Smooth muscle cell (in vitro differentiated cells): ENCODE results near the gene CARD9. TPM values are rescaled to one million over a fixed set of nuclear protein-coding genes. Genes with fewer than 3 reads are reported as not detected.

Experiments
- DNase-seq: peaks from one replicate; lab custom pipeline; 2025; ENCODE audit not compliant: unreplicated experiment; lab: John Stamatoyannopoulos, UW
- H2AFZ ChIP-seq: fragments of 200-600 bp; sonication (generic); 2 replicates; pipeline ENCODE4 v1.6.0; 2016; ENCODE audit warnings: antibody characterized with exemption, low read depth, mild to moderate bottlenecking
- H3F3A ChIP-seq: fragments of 200-600 bp; sonication (generic); 2 replicates; pipeline ENCODE4 v1.6.0; 2017; ENCODE audit warnings: antibody characterized with exemption, low read depth
- H3K27ac ChIP-seq: fragments of 200-600 bp; sonication (generic); 2 replicates; pipeline ENCODE4 v1.5.1; 2016; ENCODE audit warnings: low read depth, mild to moderate bottlenecking
- H3K27me3 ChIP-seq: fragments of 200-600 bp; sonication (generic); 2 replicates; pipeline ENCODE4 v1.6.1; 2016; ENCODE audit warnings: low read depth, mild to moderate bottlenecking
- H3K36me3 ChIP-seq: fragments of 200-600 bp; sonication (generic); 2 replicates; pipeline ENCODE4 v1.5.1; 2016; ENCODE audit warnings: low read depth
- H3K4me1 ChIP-seq: fragments of 200-600 bp; sonication (generic); 2 replicates; pipeline ENCODE4 v1.5.1; 2016; ENCODE audit warnings: low read depth
- H3K4me2 ChIP-seq: fragments of 200-600 bp; sonication (generic); 2 replicates; pipeline ENCODE4 v1.6.0; 2016; ENCODE audit warnings: mild to moderate bottlenecking
- H3K4me3 ChIP-seq: fragments of 200-600 bp; sonication (generic); 2 replicates; pipeline ENCODE4 v1.5.1; 2016; ENCODE audit warnings: mild to moderate bottlenecking
- H3K79me2 ChIP-seq: fragments of 200-600 bp; sonication (generic); 2 replicates; pipeline ENCODE4 v1.6.0; 2016; ENCODE audit warnings: low read depth, mild to moderate bottlenecking
- H3K9ac ChIP-seq: fragments of 200-600 bp; sonication (generic); 2 replicates; pipeline ENCODE4 v1.6.0; 2016; ENCODE audit warnings: low read depth
- H3K9me3 ChIP-seq: fragments of 200-600 bp; sonication (generic); replicated peaks from 2 replicates; pipeline ENCODE4 v1.5.1; 2016; ENCODE audit warnings: low read depth
- H4K20me1 ChIP-seq: fragments of 200-600 bp; sonication (generic); 2 replicates; pipeline ENCODE4 v1.6.0; 2016; ENCODE audit warnings: low read depth
- WGBS: methylation state at CpG from one replicate; pipeline ENCODE4 v1.1.7; 2016; ENCODE audit warnings: low lambda C conversion rate; 5-methylcytosine and 5-hydroxymethylcytosine counted together
- polyA plus RNA-seq: library from polyadenylated mRNA; unstranded; fragments of >200 nt; fragmentation: Nextera tagmentation; extraction: Ambion mirVana; gene quantifications from 2 replicates; pipeline ENCODE4 v1.2.1, GENCODE V29; 2016
- total RNA-seq: library from RNA; depleted of rRNA; stranded (reverse); fragments of >200 nt; gene quantifications from 2 replicates; pipeline ENCODE4 v1.2.3, GENCODE V29; 2014
- TF ChIP-seq, protein P1 (sequence below): fragments of 200-600 bp; sonication (generic); IDR thresholded peaks from 2 replicates; pipeline ENCODE4 v1.5.1; 2017; ENCODE audit warnings: borderline replicate concordance, mild to moderate bottlenecking, antibody characterized with exemption; ENCODE audit not compliant: insufficient read depth, poor library complexity, severe bottlenecking

The CARD9 gene
- total and polyA plus RNA-seq, 2 experiments from 2014 or later: 1.2 to 1.9 TPM

DNA sequence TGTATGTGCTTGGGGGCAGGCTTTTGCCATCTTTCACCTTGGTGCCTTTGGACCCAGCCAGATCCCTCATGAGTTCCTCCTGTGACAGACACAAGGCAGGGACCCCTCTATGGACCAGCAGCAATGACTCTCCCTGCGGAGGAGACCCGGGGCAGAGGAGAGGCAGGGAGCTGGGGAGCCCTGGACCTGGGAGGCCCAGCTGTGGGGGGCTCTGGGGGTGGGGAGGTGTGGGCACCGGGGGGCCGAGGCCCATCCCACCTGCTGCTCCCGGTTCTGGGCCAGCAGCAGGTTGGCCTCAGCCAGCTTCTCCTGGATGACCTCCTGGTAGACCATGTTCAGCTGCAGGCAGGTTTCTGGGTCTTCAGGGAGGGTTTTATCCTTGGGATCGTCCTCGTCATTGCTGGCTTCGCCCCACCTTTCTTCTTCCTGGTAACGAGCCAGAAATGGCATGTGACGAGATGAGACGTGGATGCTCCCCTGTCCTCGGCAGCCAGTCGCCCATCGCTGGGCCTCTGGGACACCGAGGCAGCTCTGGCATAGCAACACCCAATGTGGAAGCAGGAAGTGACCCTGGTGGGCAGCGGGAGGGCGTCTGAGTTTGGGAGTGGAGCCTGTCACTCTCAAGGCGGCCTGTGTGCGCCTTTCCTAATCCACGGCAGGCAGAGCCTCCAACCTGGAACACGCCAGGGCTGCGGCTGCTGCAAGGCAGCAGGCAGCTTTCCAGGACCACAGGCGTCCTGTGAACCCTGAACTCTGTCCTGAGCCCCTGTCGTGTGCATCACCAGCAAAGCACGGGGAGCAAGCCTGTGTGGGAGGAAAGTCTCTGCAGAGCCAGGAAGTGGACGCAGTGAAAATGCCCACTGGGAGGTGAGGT, 22.1 kb upstream of the CARD9 start:
- no peak overlapping the region for H2AFZ ChIP-seq
- H3K27me3 ChIP-seq: no peaks in the 10 kb centered on the region
- H4K20me1 ChIP-seq: peaks cover 15% of the 10 kb centered on the region
- H3K9me3 ChIP-seq: no peaks in the 10 kb centered on the region
- 96% methylated on average over 26 of the region's 26 CpGs for WGBS
- H3F3A ChIP-seq: no peaks in the 10 kb centered on the region
- H3K4me2 ChIP-seq: no peak overlapping the region
- H3K4me1 ChIP-seq: peaks cover 7% of the 10 kb centered on the region
- peaks cover 21% of the 10 kb centered on the region for H3K79me2 ChIP-seq
- TF ChIP-seq, protein P1, sequence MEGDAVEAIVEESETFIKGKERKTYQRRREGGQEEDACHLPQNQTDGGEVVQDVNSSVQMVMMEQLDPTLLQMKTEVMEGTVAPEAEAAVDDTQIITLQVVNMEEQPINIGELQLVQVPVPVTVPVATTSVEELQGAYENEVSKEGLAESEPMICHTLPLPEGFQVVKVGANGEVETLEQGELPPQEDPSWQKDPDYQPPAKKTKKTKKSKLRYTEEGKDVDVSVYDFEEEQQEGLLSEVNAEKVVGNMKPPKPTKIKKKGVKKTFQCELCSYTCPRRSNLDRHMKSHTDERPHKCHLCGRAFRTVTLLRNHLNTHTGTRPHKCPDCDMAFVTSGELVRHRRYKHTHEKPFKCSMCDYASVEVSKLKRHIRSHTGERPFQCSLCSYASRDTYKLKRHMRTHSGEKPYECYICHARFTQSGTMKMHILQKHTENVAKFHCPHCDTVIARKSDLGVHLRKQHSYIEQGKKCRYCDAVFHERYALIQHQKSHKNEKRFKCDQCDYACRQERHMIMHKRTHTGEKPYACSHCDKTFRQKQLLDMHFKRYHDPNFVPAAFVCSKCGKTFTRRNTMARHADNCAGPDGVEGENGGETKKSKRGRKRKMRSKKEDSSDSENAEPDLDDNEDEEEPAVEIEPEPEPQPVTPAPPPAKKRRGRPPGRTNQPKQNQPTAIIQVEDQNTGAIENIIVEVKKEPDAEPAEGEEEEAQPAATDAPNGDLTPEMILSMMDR: no peak
- no peak for DNase-seq
- H3K9ac ChIP-seq: no peak overlapping the region
- H3K27ac ChIP-seq: no peak overlapping the region
- H3K4me3 ChIP-seq: no peak overlapping the region
- H3K36me3 ChIP-seq: peaks cover 3% of the 10 kb centered on the region

DNA sequence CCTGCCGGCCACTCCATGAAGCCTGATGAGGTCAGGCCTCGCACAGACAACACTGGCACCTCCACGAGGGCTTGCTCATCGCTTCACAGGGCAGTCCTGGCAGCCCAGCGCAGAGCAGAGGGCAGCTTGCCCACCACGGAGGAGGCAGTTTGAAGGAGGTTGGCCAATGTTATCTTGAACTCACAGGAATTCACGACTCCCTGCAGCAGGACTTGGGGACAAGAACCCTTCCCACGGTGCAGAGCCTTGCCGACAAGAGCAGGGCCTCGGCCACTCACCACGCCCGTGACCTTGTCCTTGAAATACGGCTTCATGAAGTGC, 21.5 kb upstream of the CARD9 start:
- Histone ChIP-seq H3K79me2 (peaks cover 20% of the 10 kb centered on the region), H4K20me1 (peaks cover 17% of the 10 kb centered on the region), H3K36me3 (peaks cover 3% of the 10 kb centered on the region), H3K4me2 (no peak overlapping the region), H3K27me3 (no peaks in the 10 kb centered on the region), H3K4me3 (no peak overlapping the region), H3K4me1 (peaks cover 7% of the 10 kb centered on the region), H2AFZ (no peak overlapping the region), H3K9me3 (no peaks in the 10 kb centered on the region), H3F3A (no peaks in the 10 kb centered on the region), H3K27ac (no peak overlapping the region), H3K9ac (no peak overlapping the region)
- over 99% methylated on average over 13 of the region's 13 CpGs for WGBS
- TF ChIP-seq, protein P1: no peak
- no peak for DNase-seq

DNA sequence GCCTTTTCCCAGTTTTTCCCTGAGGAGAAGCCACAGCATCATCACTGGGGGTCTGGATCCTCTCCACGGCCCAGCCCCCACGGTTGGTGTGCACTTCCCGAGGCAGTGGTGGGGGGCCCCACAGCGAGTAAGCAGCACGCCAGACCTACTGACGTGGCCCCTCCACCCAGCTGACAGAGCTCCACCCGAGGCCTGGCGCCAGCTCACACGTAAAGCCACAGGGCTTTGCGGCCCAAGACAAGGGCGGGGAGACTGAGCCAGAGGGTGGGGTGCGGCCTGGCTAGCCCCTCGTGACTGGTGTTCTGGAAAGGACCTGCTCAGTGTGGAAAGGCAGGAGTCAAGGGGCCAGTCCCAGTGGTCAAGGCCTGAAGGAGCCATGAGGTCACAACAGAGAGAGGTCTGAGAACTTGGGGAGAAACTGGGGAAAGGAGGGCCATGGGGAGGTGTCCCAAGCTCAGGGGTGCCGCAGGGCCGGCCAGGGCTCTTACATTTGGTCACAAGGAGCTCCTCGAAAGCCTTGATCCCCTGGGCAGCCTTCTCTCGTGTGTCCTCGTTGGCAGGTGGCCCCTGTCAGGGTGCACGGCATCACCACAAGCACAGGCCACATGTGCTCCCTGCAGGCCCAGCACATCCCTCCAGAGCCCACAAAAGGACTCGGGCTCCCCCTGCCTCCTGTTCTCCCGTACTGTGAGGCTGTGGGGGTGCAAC, 21.0 kb upstream of the CARD9 start:
- H4K20me1 ChIP-seq: peaks cover 20% of the 10 kb centered on the region

More for the DNA sequence above, 21.0 kb upstream of the CARD9 start:
- peaks cover 3% of the 10 kb centered on the region for H3K36me3 ChIP-seq
- peaks cover 7% of the 10 kb centered on the region for H3K4me1 ChIP-seq
- no peak overlapping the region for H3K4me3 ChIP-seq
- H3K9ac ChIP-seq: no peak overlapping the region
- peaks cover 15% of the 10 kb centered on the region for H3K79me2 ChIP-seq
- no peaks in the 10 kb centered on the region for H3F3A ChIP-seq
- no peak overlapping the region for H3K4me2 ChIP-seq
- 94% methylated on average over 20 of the region's 21 CpGs for whole genome bisulfite sequencing
- no peaks in the 10 kb centered on the region for H3K27me3 ChIP-seq
- no peak for DNase-seq
- H2AFZ ChIP-seq: no peak overlapping the region
- TF ChIP-seq, protein P1: no peak
- no peak overlapping the region for H3K27ac ChIP-seq
- H3K9me3 ChIP-seq: no peaks in the 10 kb centered on the region
